ENCODE data around the gene SIRT3. TPM values are rescaled to one million over a fixed set of nuclear protein-coding genes. Genes with fewer than 3 reads are reported as not detected.

SIRT3 gene
- total RNA-seq, 1 experiment from 2014 or later, result 7.0 TPM

Other genes starting within 250 kb of the SIRT3 start
- gene SCGB1C1, start 43.3 kb downstream of the SIRT3 start, total RNA-seq (2014; rRNA removed; shearing (Covaris generic)), result not detected in 2 replicates
- gene BET1L, start 28.9 kb downstream of the SIRT3 start, total RNA-seq (2014; rRNA removed; shearing (Covaris generic)), result 9.6 and 10.3 TPM in 2 replicates
- gene RIC8A, start 28.6 kb downstream of the SIRT3 start, total RNA-seq (2014; rRNA removed; shearing (Covaris generic)), result 75.5 and 91.3 TPM in 2 replicates
- 136 and 173 TPM in 2 replicates for gene PSMD13, start 634 bp upstream of the SIRT3 start, total RNA-seq (2014; rRNA removed; shearing (Covaris generic))
- gene NLRP6, start 42.1 kb upstream of the SIRT3 start, total RNA-seq (2014; rRNA removed; shearing (Covaris generic)), result not detected in 2 replicates
- gene PGGHG, start 52.8 kb upstream of the SIRT3 start, total RNA-seq (2014; rRNA removed; shearing (Covaris generic)), result 1.3 and 1.6 TPM in 2 replicates
- gene IFITM5, start 63.2 kb upstream of the SIRT3 start, total RNA-seq (2014; rRNA removed; shearing (Covaris generic)), result not detected in 2 replicates
- 28.0 and 30.6 TPM in 2 replicates for gene IFITM2, start 71.5 kb upstream of the SIRT3 start, total RNA-seq (2014; rRNA removed; shearing (Covaris generic))
- gene IFITM1, start 77.7 kb upstream of the SIRT3 start, total RNA-seq (2014; rRNA removed; shearing (Covaris generic)), result 13.6 and 14.3 TPM in 2 replicates
- gene IFITM3, start 84.5 kb upstream of the SIRT3 start, total RNA-seq (2014; rRNA removed; shearing (Covaris generic)), result 102 and 111 TPM in 2 replicates
- not detected in 2 replicates for gene B4GALNT4, start 133.2 kb upstream of the SIRT3 start, total RNA-seq (2014; rRNA removed; shearing (Covaris generic))
- gene PKP3, start 157.9 kb upstream of the SIRT3 start, total RNA-seq (2014; rRNA removed; shearing (Covaris generic)), result 0.84 and 2.9 TPM in 2 replicates
- gene SIGIRR, start 178.7 kb upstream of the SIRT3 start, total RNA-seq (2014; rRNA removed; shearing (Covaris generic)), result 14.3 and 19.2 TPM in 2 replicates
- gene ANO9, start 205.7 kb upstream of the SIRT3 start, total RNA-seq (2014; rRNA removed; shearing (Covaris generic)), result not detected in 2 replicates
- 13.2 and 16.8 TPM in 2 replicates for gene PTDSS2, start 213.9 kb upstream of the SIRT3 start, total RNA-seq (2014; rRNA removed; shearing (Covaris generic))